HG03457 (cell line): ENCODE measurements around the gene SCO2.
"Not testable (repeated sequence)": the region's sequence is repeated elsewhere in the genome, so short reads cannot be mapped to it uniquely, and the experiment has no call there.

ENCODE experiments used
- ATAC-seq: cut with Tn5 transposase; IDR thresholded peaks from one replicate; pipeline ENCODE4 v1.9.1; 2021; ENCODE audit warnings: moderate number of reproducible peaks; ENCODE audit not compliant: unreplicated experiment

SCO2 gene

DNA sequence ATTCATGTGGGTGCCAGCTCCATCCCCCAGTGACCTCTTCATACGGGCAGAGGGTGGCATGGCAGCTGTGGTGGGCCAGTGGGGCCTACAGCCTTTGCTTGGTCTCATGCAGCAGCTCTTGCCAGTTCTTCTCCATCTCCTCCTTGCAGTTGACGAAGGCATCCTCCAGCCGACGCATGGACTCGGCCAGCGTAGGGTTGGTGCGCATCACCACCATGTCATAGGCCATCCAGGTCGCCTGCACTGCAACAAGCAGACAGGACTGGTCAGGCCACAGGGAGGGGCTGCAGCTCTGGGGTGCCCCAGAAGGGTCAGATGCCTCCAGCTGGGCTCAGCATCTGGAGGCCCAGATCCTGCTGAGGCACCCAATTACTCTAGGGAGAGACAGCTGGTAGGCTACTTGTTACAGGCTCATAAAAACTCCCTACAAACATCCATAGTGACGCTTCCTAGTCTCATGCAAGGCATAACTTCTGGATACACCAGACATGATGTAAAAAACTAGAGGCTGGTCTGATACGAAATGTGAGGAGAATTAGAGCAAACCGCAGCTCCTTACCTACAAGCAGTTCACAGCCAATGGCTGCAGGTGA, 25.9 kb upstream of the SCO2 start:
- ATAC-seq, result no peak

DNA sequence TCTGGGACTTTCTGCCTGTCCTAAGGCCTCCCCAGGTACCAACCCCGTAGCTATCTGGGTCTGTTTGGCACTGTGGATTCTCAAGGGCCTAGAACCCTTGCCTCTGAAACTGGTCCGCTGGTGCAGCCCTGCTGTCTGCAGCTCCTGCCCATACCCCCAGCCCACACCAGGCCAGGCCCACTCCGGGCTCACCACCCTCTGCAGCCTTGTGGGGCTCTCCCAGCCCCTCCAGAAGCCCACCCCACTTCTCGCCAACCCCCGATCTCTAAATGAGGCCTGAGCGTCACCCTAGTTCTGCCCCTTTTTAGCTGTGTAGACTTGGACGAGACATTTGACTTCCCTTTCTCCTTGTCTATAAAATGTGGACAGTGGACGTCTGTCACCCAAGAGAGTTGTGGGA, 25.0 kb upstream of the SCO2 start:
- no peak for ATAC-seq

DNA sequence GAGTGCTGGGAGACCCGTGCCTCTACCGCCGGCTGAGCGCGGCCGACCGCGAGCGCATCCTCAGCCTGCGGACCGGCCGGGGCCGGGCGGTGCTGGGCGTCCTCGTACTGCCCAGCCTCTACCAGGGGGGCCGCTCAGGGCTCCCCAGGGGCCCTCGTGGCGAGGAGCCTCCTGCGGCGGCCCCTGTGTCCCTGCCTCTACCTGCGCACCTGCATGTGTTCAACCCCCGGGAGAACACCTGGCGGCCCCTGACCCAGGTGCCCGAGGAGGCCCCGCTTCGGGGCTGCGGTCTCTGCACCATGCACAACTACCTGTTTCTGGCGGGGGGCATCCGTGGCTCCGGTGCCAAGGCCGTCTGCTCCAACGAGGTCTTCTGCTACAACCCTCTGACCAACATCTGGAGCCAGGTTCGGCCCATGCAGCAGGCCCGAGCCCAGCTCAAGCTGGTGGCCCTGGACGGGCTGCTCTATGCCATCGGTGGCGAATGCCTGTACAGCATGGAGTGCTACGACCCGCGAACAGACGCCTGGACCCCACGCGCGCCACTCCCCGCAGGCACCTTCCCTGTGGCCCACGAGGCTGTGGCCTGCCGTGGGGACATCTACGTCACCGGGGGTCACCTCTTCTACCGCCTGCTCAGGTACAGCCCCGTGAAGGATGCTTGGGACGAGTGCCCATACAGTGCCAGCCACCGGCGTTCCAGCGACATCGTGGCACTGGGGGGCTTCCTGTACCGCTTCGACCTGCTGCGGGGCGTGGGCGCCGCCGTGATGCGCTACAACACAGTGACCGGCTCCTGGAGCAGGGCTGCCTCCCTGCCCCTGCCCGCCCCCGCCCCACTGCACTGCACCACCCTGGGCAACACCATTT, 23.8 kb upstream of the SCO2 start:
- ATAC-seq, result no peak

DNA sequence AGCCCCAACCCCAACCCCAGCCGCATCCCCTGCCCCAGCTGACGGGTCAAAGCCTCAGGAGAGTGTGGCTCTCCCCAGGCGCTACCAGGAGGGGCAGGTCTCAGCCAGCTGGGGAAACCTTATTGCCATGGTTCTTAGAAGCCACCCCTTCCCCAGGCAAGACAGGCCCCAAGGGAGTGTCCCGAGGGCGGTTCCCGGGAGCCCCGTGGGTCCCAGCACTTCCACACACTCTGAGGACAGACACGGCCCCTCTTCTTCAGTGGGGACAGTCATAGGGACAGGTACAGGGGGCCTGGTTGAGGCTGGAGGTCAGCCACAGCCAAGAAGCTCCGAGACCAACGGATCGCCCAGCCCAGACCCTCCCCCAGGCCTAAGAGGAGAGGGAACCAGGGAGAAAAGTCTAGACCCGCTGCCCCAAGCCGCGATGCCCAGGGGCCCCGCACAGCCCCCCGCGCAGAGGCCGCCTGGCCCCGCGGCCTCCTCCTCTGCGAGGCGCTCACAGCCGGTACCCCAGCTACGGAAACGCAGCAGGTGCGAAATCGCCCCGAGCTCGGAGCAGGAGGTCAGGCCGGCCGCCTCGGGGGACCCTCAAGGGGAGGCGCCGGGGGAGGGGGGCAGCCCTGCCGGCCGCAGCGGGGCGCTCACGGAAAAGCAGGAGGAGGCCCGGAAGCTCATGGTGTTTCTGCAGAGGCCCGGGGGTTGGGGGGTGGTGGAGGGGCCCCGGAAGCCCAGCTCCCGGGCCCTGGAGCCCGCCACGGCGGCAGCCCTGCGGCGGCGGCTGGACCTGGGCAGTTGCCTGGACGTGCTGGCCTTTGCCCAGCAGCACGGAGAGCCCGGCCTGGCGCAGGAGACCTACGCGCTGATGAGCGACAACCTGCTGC, 22.9 kb upstream of the SCO2 start:
- no peak for ATAC-seq

DNA sequence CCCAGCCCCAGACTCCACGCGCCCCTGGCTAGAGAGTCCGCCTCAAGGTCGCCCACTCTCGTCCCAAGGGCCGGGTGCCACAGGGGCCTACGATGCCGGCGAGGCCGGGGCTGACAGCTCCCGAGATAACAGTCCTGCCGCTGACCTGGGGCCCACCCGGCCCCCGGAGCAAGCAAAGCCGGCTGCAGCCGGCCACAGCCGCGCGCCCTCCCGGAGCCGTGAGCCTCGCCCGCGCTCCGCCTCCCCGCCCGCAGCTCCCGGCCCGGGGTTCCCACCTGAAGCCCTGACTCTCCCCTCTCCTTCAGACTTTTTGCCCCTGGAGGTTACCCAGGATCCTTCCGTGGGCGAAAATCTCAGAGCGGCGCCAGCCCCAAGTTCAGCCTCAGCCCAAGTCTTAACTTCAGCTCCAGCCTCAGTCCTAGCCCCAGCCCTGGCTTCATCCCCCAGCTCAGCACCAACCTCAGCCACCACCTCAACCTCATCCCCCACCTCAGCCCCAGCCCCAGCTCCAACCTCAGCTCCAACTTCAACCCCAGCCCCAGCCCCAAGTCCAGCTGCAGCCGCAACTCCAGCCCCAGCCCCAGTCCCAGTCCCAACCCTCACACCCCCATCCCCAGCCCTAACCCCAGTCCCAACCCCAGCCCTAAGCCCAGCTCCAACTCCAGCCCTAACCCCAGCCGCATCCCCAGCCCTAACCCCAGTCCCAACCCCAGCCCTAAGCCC, 22.0 kb upstream of the SCO2 start:
- no peak for ATAC-seq

DNA sequence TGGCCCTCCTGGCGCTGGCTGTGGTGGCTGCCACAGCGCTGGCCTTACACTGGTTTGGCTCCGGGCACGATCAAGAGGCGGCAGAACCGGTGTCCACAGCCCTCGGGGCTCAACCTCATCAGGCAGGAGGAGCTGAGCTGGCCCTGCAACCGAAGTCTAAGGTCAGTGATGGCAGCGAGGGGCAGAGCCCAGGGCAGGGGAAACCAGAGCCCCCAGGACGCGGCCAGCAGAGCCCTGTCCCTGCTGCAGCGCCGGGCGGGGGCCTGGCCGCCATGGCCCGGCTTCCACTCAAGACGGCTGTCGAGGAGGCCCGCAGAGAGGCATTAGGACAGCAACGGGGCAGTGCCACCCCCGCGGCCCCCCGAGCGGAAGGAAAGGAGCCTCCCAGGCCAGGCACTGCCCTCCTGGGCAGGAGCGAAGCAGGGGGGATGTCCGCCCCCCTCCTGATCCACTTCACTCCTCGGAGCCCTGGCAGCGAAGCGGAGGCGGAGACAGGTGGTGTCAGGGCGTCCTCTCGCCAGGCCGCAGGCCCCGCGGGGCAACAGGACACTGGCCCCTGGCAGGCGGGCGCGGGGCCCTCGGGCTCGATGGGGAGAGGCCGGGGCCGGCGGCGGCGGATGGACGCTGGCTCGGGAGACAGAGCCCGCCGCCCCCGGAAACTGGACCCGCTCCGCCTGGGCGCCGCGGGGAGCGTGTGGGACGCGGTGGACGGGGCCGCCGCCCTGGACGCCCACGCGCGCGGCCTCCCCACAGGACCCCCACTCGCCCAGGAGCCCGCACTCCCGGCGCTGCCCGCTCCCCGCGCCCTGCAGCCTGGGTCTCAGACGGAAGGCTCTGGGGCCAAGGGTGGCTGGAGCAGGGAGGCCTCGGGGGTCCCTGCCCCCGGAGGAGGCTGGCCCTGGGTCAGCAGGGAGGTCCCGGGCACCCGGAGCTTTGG, 21.2 kb upstream of the SCO2 start:
- no peak for ATAC-seq

DNA sequence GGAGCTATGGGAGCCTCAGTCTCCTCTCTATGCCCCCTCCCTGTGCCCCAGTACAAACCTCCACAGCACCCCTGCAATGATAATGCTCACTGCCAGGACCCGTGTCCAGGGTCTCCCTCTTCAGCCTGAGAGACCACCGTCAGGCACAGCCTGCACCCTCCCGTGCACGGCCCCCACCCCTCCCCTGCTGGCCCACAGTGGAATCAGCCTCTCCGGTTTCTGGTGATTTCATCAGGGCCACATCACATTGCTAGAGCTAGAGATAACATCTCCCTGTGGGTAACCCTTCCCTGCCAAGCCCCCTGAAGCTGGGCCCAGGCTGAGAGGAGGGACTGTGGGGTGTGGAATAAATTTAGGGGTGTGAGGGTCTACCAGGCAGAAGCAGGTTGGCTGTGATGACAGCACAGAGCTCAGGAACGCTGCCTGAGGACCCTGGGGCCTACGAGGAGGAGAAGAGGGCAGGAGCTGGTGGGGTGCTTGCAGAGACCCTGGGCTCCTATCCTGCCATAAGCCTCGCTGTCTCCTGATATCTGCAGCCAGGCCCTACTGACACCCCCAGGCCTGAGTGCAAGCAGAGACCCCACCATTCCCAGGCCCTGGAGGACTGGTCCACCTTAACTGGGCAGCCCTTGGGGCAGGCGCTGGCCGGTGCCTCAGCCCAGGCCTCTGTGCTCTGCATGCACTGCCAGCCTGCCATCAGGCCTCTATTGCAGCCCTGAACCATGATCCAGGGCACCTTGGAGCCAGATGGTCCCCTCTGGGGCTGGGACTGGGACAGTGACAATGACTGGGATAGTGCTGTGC, 20.3 kb upstream of the SCO2 start, which contains the start of gene KLHDC7B:
KLHDC7B (plus strand) TSS at position 378 of the 804 bp plus-strand sequence; CDS start at position 723, 345 bp downstream.
- no peak for ATAC-seq

DNA sequence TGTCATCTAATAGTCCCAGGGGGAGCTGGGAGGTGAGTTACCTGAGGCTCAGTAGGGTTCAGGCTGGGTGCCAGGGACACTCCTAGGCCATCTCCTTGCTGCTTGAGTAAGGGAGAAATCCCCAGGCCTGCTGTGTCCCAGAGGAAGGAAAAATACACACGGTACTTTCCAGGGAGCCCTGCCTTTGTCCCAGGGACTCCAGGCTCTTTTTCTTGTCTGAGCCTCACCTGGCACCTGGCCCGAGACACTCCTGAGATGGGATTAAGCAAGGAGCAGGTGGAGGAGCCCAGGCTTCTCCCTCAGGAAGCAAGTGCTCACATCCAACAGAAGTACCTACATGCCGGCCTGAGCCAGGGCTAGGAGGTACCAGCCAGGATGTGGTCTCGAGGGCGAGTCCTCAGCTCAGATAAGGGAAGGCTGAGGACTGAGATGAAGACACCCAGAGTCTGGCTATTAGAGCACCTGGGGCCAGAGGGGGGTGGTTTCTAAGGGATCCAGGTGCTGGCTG, 19.4 kb upstream of the SCO2 start:
- ATAC-seq, result no peak

DNA sequence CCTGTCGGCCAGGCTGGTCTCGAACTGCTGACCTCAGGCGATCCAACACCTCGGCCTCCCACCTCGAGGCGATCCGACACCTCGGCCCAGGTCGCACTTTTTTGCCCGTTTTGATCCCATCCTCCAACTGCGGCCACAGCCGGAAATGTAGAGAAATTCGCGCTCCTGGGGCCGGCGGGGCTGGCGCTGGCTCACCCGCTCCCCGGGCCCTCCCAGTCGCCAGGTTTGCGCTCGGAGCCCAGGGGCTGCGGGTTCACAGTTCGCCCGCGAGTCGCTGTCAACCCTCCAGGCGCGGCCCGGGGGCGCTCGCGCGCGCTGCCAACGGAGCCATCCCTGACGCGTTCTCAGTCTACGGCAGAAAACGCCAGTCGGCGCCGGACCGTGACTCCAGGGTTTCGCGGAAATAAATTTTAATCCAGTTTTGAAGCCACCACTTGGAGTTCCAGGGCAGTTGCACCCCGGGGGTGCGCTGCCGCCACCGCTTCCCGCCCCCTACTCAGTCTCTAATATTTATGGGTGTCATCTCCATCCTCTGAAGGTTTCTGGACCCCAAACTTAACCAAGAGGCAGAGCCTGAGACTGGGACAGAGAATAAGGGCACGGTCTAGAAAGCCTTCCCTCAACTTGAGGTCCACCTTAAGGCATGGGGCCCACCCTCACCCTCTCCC, 18.8 kb upstream of the SCO2 start:
- no peak for ATAC-seq

DNA sequence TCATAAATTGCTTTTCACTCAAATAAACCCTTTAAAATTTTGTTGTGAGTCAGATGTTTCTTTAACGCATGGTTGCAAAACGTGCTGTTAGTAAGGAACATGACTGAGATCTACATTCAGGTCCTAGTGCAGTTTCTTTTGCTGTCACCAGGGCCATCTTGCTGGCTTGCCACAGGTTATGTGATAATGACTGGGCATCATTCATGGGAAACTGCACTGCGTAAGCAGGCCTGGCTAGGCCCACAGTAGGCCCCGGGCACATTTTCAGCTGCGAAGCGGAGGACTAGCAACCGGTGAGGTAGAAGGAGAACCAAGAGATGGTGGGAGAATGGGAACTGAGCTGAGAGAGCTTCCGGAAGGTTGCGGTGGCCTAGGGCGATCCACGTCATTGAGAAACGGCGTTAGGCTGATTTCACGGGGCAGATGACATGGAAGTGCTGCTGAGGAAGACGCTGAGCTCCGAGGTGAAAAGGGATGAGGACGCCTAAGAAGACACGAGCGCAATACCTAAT, 17.1 kb upstream of the SCO2 start:
- ATAC-seq, result no peak

DNA sequence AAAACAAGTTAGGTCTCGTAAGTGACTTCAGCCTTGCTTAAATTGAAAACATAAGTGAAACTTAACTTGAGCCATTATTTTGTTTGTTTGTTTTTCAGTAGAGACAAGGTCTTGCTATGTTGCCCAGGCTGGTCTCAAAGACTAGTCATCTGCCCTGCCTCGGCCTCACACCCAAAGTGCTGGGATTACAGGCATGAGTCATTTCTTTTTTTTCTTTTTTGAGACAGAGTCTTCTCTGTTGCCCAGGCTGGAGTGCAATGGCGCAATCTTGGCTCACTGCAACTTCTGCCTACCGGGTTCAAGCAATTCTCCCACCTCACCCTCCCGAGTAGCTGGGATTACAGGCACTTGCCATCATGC, 16.2 kb upstream of the SCO2 start:
- not testable (repeated sequence) for ATAC-seq

DNA sequence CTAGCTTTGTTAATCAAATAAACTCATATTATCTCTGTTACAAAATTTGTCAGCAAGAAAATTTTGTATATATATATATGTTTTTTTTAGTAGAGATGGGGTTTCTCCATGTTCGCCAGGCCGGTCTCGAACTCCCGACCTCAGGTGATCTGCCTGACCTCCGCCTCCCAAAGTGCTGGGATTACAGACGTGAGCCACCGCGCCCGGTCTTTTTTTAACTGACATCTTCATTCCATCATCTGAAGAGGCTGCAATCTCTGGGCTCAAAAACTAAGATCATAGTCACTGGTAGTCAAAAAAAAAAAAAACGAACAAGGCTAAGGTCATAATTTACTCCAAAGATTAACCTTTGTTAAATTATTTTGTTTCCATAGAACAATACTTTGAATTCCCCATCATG, 15.0 kb upstream of the SCO2 start:
- no peak for ATAC-seq

DNA sequence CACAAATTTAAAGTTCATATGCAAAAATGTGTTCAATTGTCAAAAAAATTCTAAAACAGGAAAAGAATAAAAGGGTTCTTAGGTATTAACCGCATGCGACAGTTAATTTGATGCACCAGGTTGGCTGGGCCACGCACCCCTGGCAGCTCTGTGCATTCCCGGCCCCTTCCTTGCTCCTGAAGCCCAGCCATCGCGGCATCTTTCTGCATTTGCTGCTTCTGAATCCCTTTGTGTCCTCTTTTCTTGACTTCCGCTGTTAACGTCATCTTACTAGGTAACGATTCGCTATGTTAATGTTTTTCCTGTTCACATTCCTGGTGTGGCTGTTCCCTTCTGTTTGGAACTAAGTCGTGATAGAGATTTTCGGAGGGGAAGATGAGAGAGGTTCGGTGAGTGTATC, 12.4 kb upstream of the SCO2 start:
- no peak for ATAC-seq

DNA sequence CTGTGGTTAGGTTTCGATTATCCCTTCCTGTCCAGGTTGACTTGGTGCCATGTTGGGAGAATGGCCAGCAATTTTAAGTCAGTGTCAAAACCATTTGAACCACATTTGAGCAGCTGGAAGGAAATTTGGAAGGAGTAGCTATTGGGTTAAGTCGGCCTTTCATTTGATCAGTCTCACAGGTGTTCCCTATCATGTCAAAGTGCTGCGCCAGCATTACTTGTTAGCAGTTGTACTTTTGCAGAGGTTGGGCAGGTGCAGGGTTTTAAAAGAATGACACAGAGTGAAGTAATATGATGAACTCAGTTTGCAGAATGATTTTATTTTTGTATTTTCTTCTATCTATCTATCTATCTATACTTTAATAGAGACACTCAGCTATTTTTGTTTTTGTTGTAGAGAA, 10.8 kb upstream of the SCO2 start:
- ATAC-seq, result no peak

DNA sequence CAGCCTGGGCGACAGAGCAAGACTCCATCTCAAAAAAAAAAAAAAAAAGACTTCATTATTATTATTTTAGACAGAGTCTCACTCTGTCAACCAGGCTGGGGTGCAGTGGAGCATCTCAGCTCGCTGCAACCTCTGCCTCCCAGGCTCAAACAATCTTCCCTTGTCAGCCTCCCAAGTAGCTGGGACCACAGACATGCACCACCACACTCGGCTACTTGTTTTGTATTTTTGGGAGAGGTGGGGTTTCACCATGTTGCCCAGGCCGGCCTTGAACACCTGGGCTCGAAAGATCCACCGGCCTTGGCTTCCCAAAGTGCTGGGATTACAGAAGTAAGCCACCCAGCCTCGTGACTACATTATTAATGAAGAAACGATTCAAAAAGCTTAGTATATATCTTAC, 9.7 kb upstream of the SCO2 start:
- ATAC-seq, result no peak

DNA sequence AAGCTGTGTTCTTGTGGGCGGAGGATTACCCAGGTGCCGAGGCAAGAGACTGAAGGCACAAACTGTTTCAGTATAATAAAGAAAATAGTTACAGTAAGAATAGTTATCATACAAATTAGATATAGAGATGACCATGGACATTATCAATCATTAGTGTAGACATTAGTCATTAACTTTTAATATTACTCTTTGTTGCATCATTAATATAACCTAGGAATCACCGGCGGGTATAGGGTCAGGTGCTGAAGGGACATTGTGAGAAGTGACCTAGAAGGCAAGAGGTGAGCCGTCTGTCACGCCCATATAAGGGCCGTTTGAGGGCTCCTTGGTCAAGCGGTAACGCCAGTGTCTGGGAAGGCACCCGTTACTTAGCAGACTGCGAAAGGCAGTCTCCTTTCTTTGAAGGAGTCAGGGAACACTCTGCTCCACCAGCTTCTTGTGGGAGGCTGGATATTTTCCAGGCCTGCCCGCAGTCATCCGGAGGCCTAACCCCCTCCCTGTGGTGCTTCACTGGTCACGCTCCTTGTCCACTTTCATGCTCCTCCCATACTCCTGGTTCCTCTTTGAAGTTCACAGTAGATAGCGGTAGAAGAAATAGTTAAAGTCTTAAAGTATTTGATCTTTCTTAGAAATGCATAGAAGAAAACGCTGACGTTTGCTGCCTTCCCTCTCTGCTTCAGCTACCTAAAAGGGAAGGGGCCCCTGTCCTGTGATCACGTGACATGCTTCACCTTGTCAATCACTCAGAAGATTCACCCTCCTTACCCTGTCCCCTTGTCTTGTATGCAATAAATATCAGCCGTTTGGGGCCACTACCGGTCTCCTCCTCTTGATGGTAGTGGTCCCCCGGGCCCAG, 8.7 kb upstream of the SCO2 start:
- ATAC-seq, result not testable (repeated sequence)
